T-helper 1 cell treated with Interleukin-12 subunit alpha and Interleukin-12 subunit beta and Interleukin-4 antibody, amounts not matched to agents 30 μg/mL and 1 μg/mL, for 36 hours (primary cell): ENCODE results near the gene CDC20B.

Experiments
- H3K27ac Mint-ChIP-seq: one replicate; pipeline ENCODE4 v1.8.0; 2021; ENCODE audit warnings: mild to moderate bottlenecking, mixed read lengths
- H3K27me3 Mint-ChIP-seq: one replicate; pipeline ENCODE4 v1.8.0; 2021; ENCODE audit warnings: low read depth, mixed read lengths
- H3K36me3 Mint-ChIP-seq: one replicate; pipeline ENCODE4 v1.8.0; 2021; ENCODE audit warnings: low read depth, mixed read lengths
- H3K4me1 Mint-ChIP-seq: one replicate; pipeline ENCODE4 v1.8.0; 2021; ENCODE audit warnings: low read depth, mixed read lengths
- H3K4me3 Mint-ChIP-seq: one replicate; pipeline ENCODE4 v1.8.0; 2021; ENCODE audit warnings: mild to moderate bottlenecking, moderate library complexity, mixed read lengths
- H3K9me3 Mint-ChIP-seq: one replicate; pipeline ENCODE4 v1.8.0; 2021; ENCODE audit warnings: mixed read lengths

Gene CDC20B

GRCh38 chr5:55063220-55063863 lies 109.6 kb downstream of the CDC20B start:
- H3K27ac Mint-ChIP-seq: peak overlapping the region; percentile 98
- peaks cover 42% of the 10 kb centered on the region for H3K36me3 Mint-ChIP-seq
- H3K4me3 Mint-ChIP-seq: peak overlapping the region; percentile 21
- H3K9me3 Mint-ChIP-seq: peaks cover 27% of the 10 kb centered on the region
- H3K4me1 Mint-ChIP-seq: peaks cover 72% of the 10 kb centered on the region
- no peaks in the 10 kb centered on the region for H3K27me3 Mint-ChIP-seq
